Transverse colon (tissue), 4 donors: ENCODE results near the gene PRKD3. TPM values are rescaled to one million over a fixed set of nuclear protein-coding genes. Genes with fewer than 3 reads are reported as not detected.

Source experiments
- DNase-seq: peaks from one replicate; pipeline ENCODE4 v3.0.0-alpha.2; 2019
- H3K27ac ChIP-seq, 4 donors: fragments of 200-600 bp; sonication (generic); 2 replicates each; pipeline ENCODE4 v1.5.1; 2016 to 2018; ENCODE audit warnings: inconsistent platforms in 4 of 4
- H3K27me3 ChIP-seq: fragments of 200-600 bp; sonication (generic); 2 replicates; pipeline ENCODE4 v1.5.1; 2017; ENCODE audit warnings: inconsistent platforms
- H3K36me3 ChIP-seq, 4 donors: fragments of 200-600 bp; sonication (generic); 2 replicates each; pipeline ENCODE4 v1.5.1; 2017 to 2019; ENCODE audit warnings: inconsistent platforms in 4 of 4
- H3K4me1 ChIP-seq, 4 donors: fragments of 200-600 bp; sonication (generic); 2 replicates each; pipeline ENCODE4 v1.5.1; 2017 to 2020; ENCODE audit warnings: inconsistent platforms in 4 of 4
- H3K4me3 ChIP-seq, 4 donors: fragments of 200-600 bp; sonication (generic); 1 replicate in 1 of 4; 2 replicates in 3 of 4; pipeline versions ENCODE4 v1.5.1 to v1.6.1; 2017 to 2019; ENCODE audit warnings: inconsistent platforms in 4 of 4
- H3K9me3 ChIP-seq, 2 donors: fragments of 200-600 bp; sonication (generic); 2 replicates each; pipeline ENCODE4 v1.5.1; 2017 to 2019; ENCODE audit warnings: inconsistent platforms in 2 of 2
- EP300 ChIP-seq: sonication (generic); formaldehyde crosslinking; IDR thresholded peaks from one replicate; pipeline ENCODE4 v1.6.1; 2017; ENCODE audit warnings: antibody characterized with exemption, low read depth
- POLR2A ChIP-seq: fragments of 450-650 bp; IDR thresholded peaks from one replicate; pipeline ENCODE4 v1.6.1; 2016; ENCODE audit warnings: antibody characterized with exemption, mild to moderate bottlenecking, moderate library complexity
- POLR2AphosphoS5 ChIP-seq, 3 donors: sonication (generic); formaldehyde crosslinking; IDR thresholded peaks; one replicate each; pipeline ENCODE4 v1.6.1; 2016; ENCODE audit warnings: antibody characterized with exemption in 3 of 3
- WGBS, 2 donors: methylation state at CpG; one replicate each; pipeline ENCODE4 v1.1.5; 2018; ENCODE audit warnings: low coverage in 1 of 2; 5-methylcytosine and 5-hydroxymethylcytosine counted together
- in situ Hi-C, 4 donors: fragments of 200-750 bp; cut with MboI; loops; one replicate each; pipeline versions ENCODE4 v1.15.0 to v1.15.1; 2017; ENCODE audit warnings: low sequenced_read_pairs in 3 of 4, low pct_ligation_motif_present in 1 of 4, low pct_unique_long_range_greater_than_20kb in 1 of 4
- intact Hi-C: fragments of 100-400 bp; cut with DNase I; formaldehyde crosslinking; loops from one replicate; pipeline ENCODE4 v1.15.1; 2023; ENCODE audit warnings: low total_unique reads
- small RNA-seq, 4 donors: library from RNA; depleted of rRNA; stranded (forward); fragments of <200 nt; gene quantifications; one replicate each; pipeline ENCODE3, GENCODE V24; 2016
- total RNA-seq, 4 donors: library from RNA; depleted of rRNA; stranded (reverse); fragments of >200 nt; gene quantifications; one replicate each; pipeline ENCODE4 v1.1.0, GENCODE V29; 2016
- TF ChIP-seq, protein P1 (sequence below), 5 experiments: fragments of 200-600 bp in 3 of 5; fragments of 450-650 bp in 2 of 5; sonication (generic) in 3 of 5; IDR thresholded peaks; 1 replicate in 2 of 5; 2 replicates in 3 of 5; pipeline ENCODE4 v1.5.1; 2016 to 2017; ENCODE audit warnings: antibody characterized with exemption in 5 of 5, inconsistent platforms in 3 of 5, mild to moderate bottlenecking in 2 of 5, moderate library complexity in 1 of 5

The PRKD3 gene
- total RNA-seq, 4 donors from 2014 or later, result 2.6 to 83.8 (median 28.6) TPM

DNA sequence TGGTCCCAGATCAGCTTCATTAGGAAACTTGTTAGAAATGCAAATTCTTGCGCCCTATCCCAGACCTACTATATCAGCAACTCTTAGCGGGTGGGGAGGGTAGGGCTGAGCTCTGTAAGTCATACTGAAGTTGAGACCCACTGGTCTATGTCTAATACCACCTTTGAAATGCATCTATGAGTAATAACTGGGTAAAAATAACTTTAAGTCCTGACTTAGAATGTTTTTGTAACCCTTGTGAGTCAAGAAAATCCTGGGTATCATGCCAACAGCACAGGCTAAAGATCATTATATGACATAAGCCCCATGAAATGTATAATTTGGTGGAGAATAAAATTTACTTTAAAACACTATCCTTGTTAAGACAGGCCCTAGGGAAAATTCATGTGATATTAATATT, 41.4 kb downstream of the PRKD3 start:
- H3K9me3 ChIP-seq, result no peaks in the 10 kb centered on the region
- in situ Hi-C loops, result no loop called here
- H3K36me3 ChIP-seq, result peaks cover 0 to 23% (median 8%) of the 10 kb centered on the region in 4 donors
- H3K4me1 ChIP-seq, result no peaks in the 10 kb centered on the region
- no peak overlapping the region for H3K4me3 ChIP-seq
- no peak for TF ChIP-seq EP300
- TF ChIP-seq, protein P1, sequence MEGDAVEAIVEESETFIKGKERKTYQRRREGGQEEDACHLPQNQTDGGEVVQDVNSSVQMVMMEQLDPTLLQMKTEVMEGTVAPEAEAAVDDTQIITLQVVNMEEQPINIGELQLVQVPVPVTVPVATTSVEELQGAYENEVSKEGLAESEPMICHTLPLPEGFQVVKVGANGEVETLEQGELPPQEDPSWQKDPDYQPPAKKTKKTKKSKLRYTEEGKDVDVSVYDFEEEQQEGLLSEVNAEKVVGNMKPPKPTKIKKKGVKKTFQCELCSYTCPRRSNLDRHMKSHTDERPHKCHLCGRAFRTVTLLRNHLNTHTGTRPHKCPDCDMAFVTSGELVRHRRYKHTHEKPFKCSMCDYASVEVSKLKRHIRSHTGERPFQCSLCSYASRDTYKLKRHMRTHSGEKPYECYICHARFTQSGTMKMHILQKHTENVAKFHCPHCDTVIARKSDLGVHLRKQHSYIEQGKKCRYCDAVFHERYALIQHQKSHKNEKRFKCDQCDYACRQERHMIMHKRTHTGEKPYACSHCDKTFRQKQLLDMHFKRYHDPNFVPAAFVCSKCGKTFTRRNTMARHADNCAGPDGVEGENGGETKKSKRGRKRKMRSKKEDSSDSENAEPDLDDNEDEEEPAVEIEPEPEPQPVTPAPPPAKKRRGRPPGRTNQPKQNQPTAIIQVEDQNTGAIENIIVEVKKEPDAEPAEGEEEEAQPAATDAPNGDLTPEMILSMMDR (IDR thresholded peaks at IDR 0.05), result no peak
- no peak for TF ChIP-seq POLR2A
- no peak for TF ChIP-seq POLR2AphosphoS5 (IDR thresholded peaks at IDR 0.05)
- H3K27ac ChIP-seq, result no peak overlapping the region
- WGBS, 2 donors, result 93 to 100% methylated on average over 2 of the region's 2 CpGs
- intact Hi-C loops, result no loop called here
- no peaks in the 10 kb centered on the region for H3K27me3 ChIP-seq
- DNase-seq, result no peak

DNA sequence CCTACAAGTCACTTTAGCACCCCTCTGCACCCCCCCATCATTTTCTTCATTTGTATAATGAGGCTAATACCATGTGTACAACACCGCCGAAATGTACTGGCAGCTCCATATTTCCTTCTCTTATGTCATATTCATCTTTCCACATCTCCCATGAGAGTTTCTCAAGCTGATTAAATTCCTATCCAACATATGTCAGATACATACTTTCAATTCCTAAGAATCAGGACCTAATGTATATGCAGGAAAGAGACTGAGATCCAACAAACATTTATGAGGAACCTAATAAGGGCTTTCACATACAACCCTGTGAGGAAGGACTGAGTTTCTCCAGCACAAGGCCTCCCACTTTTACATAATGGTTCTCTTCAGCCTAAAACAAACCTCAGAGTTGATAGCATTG, 41.9 kb downstream of the PRKD3 start:
- WGBS, 2 donors, result 93 to 94% methylated on average over 2 of the region's 2 CpGs
- no peak overlapping the region for H3K27ac ChIP-seq
- H3K9me3 ChIP-seq, result no peaks in the 10 kb centered on the region
- TF ChIP-seq POLR2A, result no peak
- TF ChIP-seq EP300, result no peak
- TF ChIP-seq, protein P1 (IDR thresholded peaks at IDR 0.05), result no peak
- TF ChIP-seq POLR2AphosphoS5 (IDR thresholded peaks at IDR 0.05), result no peak
- no peak for DNase-seq
- H3K4me1 ChIP-seq, result no peaks in the 10 kb centered on the region
- H3K27me3 ChIP-seq, result no peaks in the 10 kb centered on the region
- no peak overlapping the region for H3K4me3 ChIP-seq
- peaks cover 0 to 23% (median 8%) of the 10 kb centered on the region in 4 donors for H3K36me3 ChIP-seq
- intact Hi-C loops, result no loop called here
- in situ Hi-C loops, result no loop called here

DNA sequence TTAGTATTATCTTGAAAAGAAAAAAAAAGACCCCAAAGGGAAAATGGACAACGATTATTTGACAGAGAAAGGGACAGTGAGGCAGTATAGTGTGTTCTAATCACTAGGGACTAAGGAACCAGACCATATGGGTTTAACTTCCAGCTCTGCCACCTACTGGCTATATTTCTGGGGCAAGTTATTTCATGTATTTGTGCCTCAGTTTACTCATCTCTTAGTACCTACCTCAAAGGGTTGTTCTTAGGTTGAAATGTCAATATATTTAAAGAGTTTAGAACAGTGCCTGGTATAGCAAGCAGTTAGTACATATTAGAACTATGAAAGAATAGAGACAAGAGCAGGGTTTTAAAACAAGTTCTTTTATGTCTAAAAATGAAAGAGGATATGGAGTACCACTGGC, 42.7 kb downstream of the PRKD3 start:
- in situ Hi-C loops (no loop called here), intact Hi-C loops (no loop called here)
- TF ChIP-seq POLR2AphosphoS5 (IDR thresholded peaks at IDR 0.05) (no peak), POLR2A (no peak), EP300 (no peak)
- TF ChIP-seq, protein P1 (IDR thresholded peaks at IDR 0.05), result no peak
- H3K4me3 ChIP-seq, result no peak overlapping the region
- no peaks in the 10 kb centered on the region for H3K4me1 ChIP-seq
- H3K27me3 ChIP-seq, result no peaks in the 10 kb centered on the region
- no peaks in the 10 kb centered on the region for H3K9me3 ChIP-seq
- WGBS, 2 donors, result 90 to 100% methylated on average over 1 of the region's 1 CpG
- no peak overlapping the region for H3K27ac ChIP-seq
- no peak for DNase-seq
- peaks cover 0 to 23% (median 8%) of the 10 kb centered on the region in 4 donors for H3K36me3 ChIP-seq

DNA sequence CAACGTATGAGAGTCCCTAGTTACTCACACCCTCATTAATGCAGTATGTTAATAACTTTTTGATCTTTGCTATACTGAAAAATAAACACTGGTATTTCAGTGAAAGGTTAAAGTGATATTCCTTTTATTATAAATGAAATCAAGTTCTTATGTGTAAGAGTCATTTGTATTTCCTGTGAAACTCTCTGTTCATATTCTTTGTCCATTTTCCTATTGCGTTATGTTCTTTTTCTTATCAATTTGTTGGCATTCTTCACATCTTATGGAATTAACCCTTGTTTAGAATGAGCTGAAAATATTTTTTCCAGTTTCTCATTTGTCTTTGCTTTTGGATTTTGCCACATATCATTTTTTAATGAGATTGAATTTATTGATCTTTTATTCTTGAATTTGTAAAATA, 48.3 kb downstream of the PRKD3 start:
- Histone ChIP-seq H3K27me3 (no peaks in the 10 kb centered on the region), H3K4me3 (no peak overlapping the region), H3K27ac (no peak overlapping the region), H3K4me1 (peaks cover 0 to 5% (median 0%) of the 10 kb centered on the region in 4 donors), H3K9me3 (no peaks in the 10 kb centered on the region), H3K36me3 (peaks cover 0 to 25% (median 11%) of the 10 kb centered on the region in 4 donors)
- WGBS, 2 donors, result 86 to 90% methylated on average over 2 of the region's 2 CpGs
- no peak for DNase-seq
- in situ Hi-C loops, result no loop called here
- TF ChIP-seq, protein P1 (IDR thresholded peaks at IDR 0.05), result no peak
- no peak for TF ChIP-seq POLR2A
- TF ChIP-seq EP300, result no peak
- no peak for TF ChIP-seq POLR2AphosphoS5 (IDR thresholded peaks at IDR 0.05)
- intact Hi-C loops, result no loop called here

Small RNA genes lying within 50 kb of the gene (small RNA-seq; reads per million reads assigned to genes)
- 0 reads per million in 4 donors for gene RNU6-939P

Other genes starting within 250 kb of the PRKD3 start
- gene HEATR5B, start 240.5 kb downstream of the PRKD3 start, total RNA-seq, result 10 to 100 TPM; 17.9 to 45.4 (median 29.9) TPM
- 1 to 10 TPM in 3 of 4 donors, under 1 TPM in 1; 0.20 to 7.9 (median 5.7) TPM for gene GPATCH11, start 240.3 kb downstream of the PRKD3 start, total RNA-seq
- gene EIF2AK2, start 167.9 kb downstream of the PRKD3 start, total RNA-seq, result 10 to 100 TPM; 19.5 to 63.2 (median 25.8) TPM
- not detected for gene SULT6B1, start 136.2 kb downstream of the PRKD3 start, total RNA-seq
- gene CEBPZOS, start 128.3 kb downstream of the PRKD3 start, total RNA-seq, result 10 to 100 TPM in 3 of 4 donors, 1 to 10 TPM in 1; 7.5 to 39.0 (median 24.2) TPM
- 100 to 1,000 TPM in 1 of 4 donors, 10 to 100 TPM in 2, 1 to 10 TPM in 1; 9.4 to 235 (median 33.7) TPM for gene CEBPZ, start 93.2 kb downstream of the PRKD3 start, total RNA-seq
- 10 to 100 TPM in 3 of 4 donors, 1 to 10 TPM in 1; 1.9 to 21.6 (median 16.5) TPM for gene NDUFAF7, start 93.2 kb downstream of the PRKD3 start, total RNA-seq
- gene QPCT, start 19.8 kb upstream of the PRKD3 start, total RNA-seq, result 10 to 100 TPM in 3 of 4 donors, 1 to 10 TPM in 1; 1.6 to 34.4 (median 14.3) TPM